GM18519 (cell line): Measurements from ENCODE around the gene ZFP90.
"Not testable (repeated sequence)": the region's sequence is repeated elsewhere in the genome, so short reads cannot be mapped to it uniquely, and the experiment has no call there.

ENCODE experiments used
- ATAC-seq: cut with Tn5 transposase; IDR thresholded peaks from one replicate; pipeline ENCODE4 v1.9.1; 2021; ENCODE audit warnings: mild to moderate bottlenecking, moderate library complexity; ENCODE audit not compliant: unreplicated experiment, low FRiP score

Gene ZFP90

GRCh38 chr16:68538880-68539701 lies at the start of gene ZFP90:
TSS of gene ZFP90 (plus strand) at chr16:68539291. CDS start at chr16:68539793, 502 bp downstream.
- ATAC-seq: peak; percentile 73

GRCh38 chr16:68490358-68490757 lies 48.7 kb upstream of the ZFP90 start:
- ATAC-seq: no peak

GRCh38 chr16:68490829-68491575 lies 48.1 kb upstream of the ZFP90 start:
- no peak for ATAC-seq

GRCh38 chr16:68491576-68491950 lies 47.5 kb upstream of the ZFP90 start:
- no peak for ATAC-seq

- ATAC-seq: no peak
Measured at GRCh38 chr16:68492151-68492542, 46.9 kb upstream of the ZFP90 start.

GRCh38 chr16:68492543-68493411 lies 46.3 kb upstream of the ZFP90 start:
- ATAC-seq: no peak

GRCh38 chr16:68493412-68494070 lies 45.5 kb upstream of the ZFP90 start:
- no peak for ATAC-seq

GRCh38 chr16:68494261-68494660 lies 44.8 kb upstream of the ZFP90 start:
- not testable (repeated sequence) for ATAC-seq

- ATAC-seq: no peak
Measured at GRCh38 chr16:68496689-68497088, 42.4 kb upstream of the ZFP90 start.

- no peak for ATAC-seq
Measured at GRCh38 chr16:68499006-68499405, 40.1 kb upstream of the ZFP90 start.

- ATAC-seq: no peak
Measured at GRCh38 chr16:68503334-68503733, 35.8 kb upstream of the ZFP90 start.

GRCh38 chr16:68504066-68504465 lies 35.0 kb upstream of the ZFP90 start:
- ATAC-seq: no peak

GRCh38 chr16:68506331-68507053 lies 32.6 kb upstream of the ZFP90 start:
- ATAC-seq: no peak

GRCh38 chr16:68508013-68508412 lies 31.1 kb upstream of the ZFP90 start:
- ATAC-seq: no peak

- no peak for ATAC-seq
Measured at GRCh38 chr16:68508641-68509240, 30.4 kb upstream of the ZFP90 start.

GRCh38 chr16:68509381-68509780 lies 29.7 kb upstream of the ZFP90 start:
- no peak for ATAC-seq

- ATAC-seq: no peak
Measured at GRCh38 chr16:68510775-68511174, 28.3 kb upstream of the ZFP90 start.

GRCh38 chr16:68512183-68512582 lies 26.9 kb upstream of the ZFP90 start:
- ATAC-seq: no peak

GRCh38 chr16:68512742-68513141 lies 26.3 kb upstream of the ZFP90 start:
- ATAC-seq: no peak
